ENCODE results near the gene EPS8L3. TPM values are rescaled to one million over a fixed set of nuclear protein-coding genes. Genes with fewer than 3 reads are reported as not detected.

EPS8L3 gene
- total and polyA plus RNA-seq, 4 donors = 0.09 to 0.38 (median 0.15) TPM; not detected in 1

DNA sequence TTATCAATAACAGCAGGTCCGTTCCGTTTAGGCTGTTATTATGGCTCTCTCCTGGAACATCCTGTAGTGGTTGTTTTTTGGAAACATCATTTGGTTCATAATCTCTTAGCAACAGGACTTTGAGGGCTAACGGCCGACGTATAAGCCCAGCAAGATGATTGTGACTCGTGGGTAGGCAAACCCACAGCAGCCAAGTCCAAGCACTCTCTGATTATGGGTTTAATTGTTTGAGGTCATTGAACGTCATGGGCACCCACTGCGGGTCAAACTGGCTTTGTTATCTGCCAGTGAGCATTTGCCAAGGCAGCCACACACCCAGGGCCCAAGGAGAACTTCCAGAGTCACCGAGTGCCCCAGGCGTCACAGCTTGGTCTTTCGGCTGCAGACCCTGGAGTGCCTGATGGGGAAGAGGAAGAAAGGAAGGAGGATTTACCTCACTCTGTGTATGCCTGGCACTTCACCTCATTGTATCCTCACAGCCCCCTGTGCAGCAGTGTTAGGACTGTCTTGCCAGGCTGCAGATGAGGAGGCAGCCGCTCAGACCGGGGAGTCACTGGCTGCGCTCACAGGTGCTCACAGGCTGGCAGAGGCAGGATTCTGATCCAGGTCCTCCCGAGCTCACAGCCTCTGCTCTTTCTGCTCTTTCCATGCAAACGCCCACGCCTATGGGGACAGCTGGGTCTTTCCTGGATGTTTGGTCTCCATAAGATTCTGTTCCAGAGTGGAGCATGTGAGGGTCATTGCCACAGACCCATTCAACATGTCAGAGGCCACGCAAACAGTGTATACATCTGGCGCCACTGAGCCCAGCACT lies 30.8 kb upstream of the EPS8L3 start:
- Histone ChIP-seq H3K4me1 (ENCODE audit: control insufficient read depth in 4 of 4, insufficient read depth in 4 of 4, low read length in 3 of 4) (peaks cover 0 to 17% (median 9%) of the 10 kb centered on the region in 4 donors), H3K9me3 (ENCODE audit: control insufficient read depth in 4 of 4, low read length in 3 of 4) (no peaks in the 10 kb centered on the region), H3K4me3 (ENCODE audit: low read depth in 1 of 3, low read length in 3 of 3) (no peak overlapping the region), H3K27me3 (ENCODE audit: control insufficient read depth in 4 of 4, insufficient read depth in 4 of 4, low read length in 3 of 4) (no peaks in the 10 kb centered on the region), H3K27ac (ENCODE audit: low read depth in 1 of 2, low read length in 2 of 2) (no peak overlapping the region), H3K36me3 (ENCODE audit: control insufficient read depth in 4 of 4, insufficient read depth in 3 of 4, low read depth in 1 of 4, low read length in 3 of 4) (no peaks in the 10 kb centered on the region), H3K9ac (ENCODE audit: low read depth in 1 of 2, low read length in 2 of 2) (no peak overlapping the region)
- TF ChIP-seq TAF1 (conservative IDR thresholded peaks at IDR 0.05) (no peak), HNF4A (conservative IDR thresholded peaks at IDR 0.05) (no peak), RXRA (IDR thresholded peaks at IDR 0.05) (peak in 1 of 2 donors; percentile 5), EGR1 (IDR thresholded peaks at IDR 0.05; ENCODE audit: low read depth in 2 of 2) (no peak)
- TF ChIP-seq, protein P1, sequence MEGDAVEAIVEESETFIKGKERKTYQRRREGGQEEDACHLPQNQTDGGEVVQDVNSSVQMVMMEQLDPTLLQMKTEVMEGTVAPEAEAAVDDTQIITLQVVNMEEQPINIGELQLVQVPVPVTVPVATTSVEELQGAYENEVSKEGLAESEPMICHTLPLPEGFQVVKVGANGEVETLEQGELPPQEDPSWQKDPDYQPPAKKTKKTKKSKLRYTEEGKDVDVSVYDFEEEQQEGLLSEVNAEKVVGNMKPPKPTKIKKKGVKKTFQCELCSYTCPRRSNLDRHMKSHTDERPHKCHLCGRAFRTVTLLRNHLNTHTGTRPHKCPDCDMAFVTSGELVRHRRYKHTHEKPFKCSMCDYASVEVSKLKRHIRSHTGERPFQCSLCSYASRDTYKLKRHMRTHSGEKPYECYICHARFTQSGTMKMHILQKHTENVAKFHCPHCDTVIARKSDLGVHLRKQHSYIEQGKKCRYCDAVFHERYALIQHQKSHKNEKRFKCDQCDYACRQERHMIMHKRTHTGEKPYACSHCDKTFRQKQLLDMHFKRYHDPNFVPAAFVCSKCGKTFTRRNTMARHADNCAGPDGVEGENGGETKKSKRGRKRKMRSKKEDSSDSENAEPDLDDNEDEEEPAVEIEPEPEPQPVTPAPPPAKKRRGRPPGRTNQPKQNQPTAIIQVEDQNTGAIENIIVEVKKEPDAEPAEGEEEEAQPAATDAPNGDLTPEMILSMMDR (IDR thresholded peaks at IDR 0.05; ENCODE audit: low read depth, low read length, missing input control) = no peak
- TF ChIP-seq, protein P2, sequence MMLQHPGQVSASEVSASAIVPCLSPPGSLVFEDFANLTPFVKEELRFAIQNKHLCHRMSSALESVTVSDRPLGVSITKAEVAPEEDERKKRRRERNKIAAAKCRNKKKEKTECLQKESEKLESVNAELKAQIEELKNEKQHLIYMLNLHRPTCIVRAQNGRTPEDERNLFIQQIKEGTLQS (IDR thresholded peaks at IDR 0.05) = no peak
- 78% methylated on average over 19 of the region's 19 CpGs for WGBS
- DNase-seq (ENCODE audit: low spot score) = no peak

DNA sequence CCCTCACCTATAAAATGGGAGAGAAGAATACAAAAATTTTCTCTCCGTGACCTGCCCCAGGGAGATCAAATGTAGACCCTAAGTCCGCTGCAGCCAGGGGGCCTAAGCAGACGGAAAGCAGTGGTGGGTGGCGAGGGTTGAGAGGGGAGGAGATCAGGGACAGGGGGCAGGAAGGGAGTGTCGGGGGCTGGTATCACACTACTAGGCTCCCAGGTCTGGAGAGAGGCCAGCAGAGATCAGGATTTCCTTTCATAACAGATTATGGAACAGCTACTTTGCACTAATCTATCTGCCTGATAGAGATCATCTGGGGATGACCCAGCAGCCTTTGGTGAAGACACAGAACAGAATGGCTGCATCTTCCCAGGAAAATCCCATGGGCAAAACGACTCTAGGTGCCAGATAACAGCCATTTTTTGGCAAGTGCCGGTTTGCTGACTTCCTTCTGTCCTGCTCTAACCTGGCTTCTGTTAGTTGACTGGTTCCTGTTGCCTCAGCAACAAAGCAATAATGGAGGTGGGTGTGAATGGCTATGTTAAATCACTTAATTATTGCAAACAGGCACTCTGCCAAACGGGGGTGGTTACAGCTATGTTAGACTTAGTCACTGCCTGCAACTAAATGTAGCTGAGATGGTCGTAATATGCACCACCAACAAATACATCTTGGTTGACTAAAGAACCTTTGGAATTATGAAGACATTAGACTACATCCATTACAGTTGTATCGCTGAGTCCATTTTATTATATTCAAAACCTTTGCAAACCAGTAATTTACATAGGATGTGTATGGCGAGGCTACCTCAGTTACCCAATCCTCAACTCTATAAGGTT lies 30.0 kb upstream of the EPS8L3 start:
- Histone ChIP-seq H3K4me1 (ENCODE audit: control insufficient read depth in 4 of 4, insufficient read depth in 4 of 4, low read length in 3 of 4) (peaks cover 0 to 17% (median 9%) of the 10 kb centered on the region in 4 donors), H3K36me3 (ENCODE audit: control insufficient read depth in 4 of 4, insufficient read depth in 3 of 4, low read depth in 1 of 4, low read length in 3 of 4) (no peaks in the 10 kb centered on the region)

DNA sequence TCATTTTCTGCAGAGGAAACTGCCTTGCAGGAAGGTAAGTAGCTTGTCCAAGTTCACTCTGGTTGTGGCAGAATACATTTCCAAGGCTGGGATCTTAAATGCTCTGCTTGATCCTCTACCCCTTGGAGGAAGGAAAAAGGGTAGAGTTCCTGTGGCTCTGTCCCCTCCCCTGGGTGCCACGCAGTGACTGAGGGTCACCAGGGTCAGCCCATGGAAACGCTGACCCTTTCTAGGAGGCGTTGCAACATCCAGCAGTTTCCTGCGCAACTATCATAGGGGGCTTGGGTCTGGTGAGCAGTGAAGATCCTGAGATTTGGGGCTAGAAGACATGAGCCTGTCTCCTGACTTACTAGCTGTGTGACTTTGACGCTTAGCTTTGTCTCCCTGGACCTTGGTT lies 29.4 kb upstream of the EPS8L3 start:
- Histone ChIP-seq H3K27me3 (ENCODE audit: control insufficient read depth in 4 of 4, insufficient read depth in 4 of 4, low read length in 3 of 4) (no peaks in the 10 kb centered on the region), H3K4me1 (ENCODE audit: control insufficient read depth in 4 of 4, insufficient read depth in 4 of 4, low read length in 3 of 4) (peaks cover 0 to 17% (median 9%) of the 10 kb centered on the region in 4 donors), H3K9me3 (ENCODE audit: control insufficient read depth in 4 of 4, low read length in 3 of 4) (no peaks in the 10 kb centered on the region), H3K9ac (ENCODE audit: low read depth in 1 of 2, low read length in 2 of 2) (no peak overlapping the region), H3K36me3 (ENCODE audit: control insufficient read depth in 4 of 4, insufficient read depth in 3 of 4, low read depth in 1 of 4, low read length in 3 of 4) (no peaks in the 10 kb centered on the region), H3K4me3 (ENCODE audit: low read depth in 1 of 3, low read length in 3 of 3) (no peak overlapping the region), H3K27ac (ENCODE audit: low read depth in 1 of 2, low read length in 2 of 2) (peak overlapping the region; percentile 35)
- no peak for DNase-seq (ENCODE audit: low spot score)
- WGBS = 56% methylated on average over 5 of the region's 5 CpGs
- TF ChIP-seq HNF4G (IDR thresholded peaks at IDR 0.05) (no peak), RAD21 (IDR thresholded peaks at IDR 0.05) (no peak), YY1 (IDR thresholded peaks at IDR 0.05) (no peak), NR2F2 (IDR thresholded peaks at IDR 0.05) (no peak), HNF4A (conservative IDR thresholded peaks at IDR 0.05) (no peak), EGR1 (IDR thresholded peaks at IDR 0.05; ENCODE audit: low read depth in 2 of 2) (no peak), JUND (IDR thresholded peaks at IDR 0.05) (no peak), FOXA2 (IDR thresholded peaks at IDR 0.05) (no peak), SP1 (IDR thresholded peaks at IDR 0.05) (no peak), GABPA (IDR thresholded peaks at IDR 0.05 in 1 of 2, conservative IDR thresholded peaks at IDR 0.05 in 1 of 2) (no peak)
- TF ChIP-seq, protein P3, sequence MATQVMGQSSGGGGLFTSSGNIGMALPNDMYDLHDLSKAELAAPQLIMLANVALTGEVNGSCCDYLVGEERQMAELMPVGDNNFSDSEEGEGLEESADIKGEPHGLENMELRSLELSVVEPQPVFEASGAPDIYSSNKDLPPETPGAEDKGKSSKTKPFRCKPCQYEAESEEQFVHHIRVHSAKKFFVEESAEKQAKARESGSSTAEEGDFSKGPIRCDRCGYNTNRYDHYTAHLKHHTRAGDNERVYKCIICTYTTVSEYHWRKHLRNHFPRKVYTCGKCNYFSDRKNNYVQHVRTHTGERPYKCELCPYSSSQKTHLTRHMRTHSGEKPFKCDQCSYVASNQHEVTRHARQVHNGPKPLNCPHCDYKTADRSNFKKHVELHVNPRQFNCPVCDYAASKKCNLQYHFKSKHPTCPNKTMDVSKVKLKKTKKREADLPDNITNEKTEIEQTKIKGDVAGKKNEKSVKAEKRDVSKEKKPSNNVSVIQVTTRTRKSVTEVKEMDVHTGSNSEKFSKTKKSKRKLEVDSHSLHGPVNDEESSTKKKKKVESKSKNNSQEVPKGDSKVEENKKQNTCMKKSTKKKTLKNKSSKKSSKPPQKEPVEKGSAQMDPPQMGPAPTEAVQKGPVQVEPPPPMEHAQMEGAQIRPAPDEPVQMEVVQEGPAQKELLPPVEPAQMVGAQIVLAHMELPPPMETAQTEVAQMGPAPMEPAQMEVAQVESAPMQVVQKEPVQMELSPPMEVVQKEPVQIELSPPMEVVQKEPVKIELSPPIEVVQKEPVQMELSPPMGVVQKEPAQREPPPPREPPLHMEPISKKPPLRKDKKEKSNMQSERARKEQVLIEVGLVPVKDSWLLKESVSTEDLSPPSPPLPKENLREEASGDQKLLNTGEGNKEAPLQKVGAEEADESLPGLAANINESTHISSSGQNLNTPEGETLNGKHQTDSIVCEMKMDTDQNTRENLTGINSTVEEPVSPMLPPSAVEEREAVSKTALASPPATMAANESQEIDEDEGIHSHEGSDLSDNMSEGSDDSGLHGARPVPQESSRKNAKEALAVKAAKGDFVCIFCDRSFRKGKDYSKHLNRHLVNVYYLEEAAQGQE (IDR thresholded peaks at IDR 0.05) = no peak

More for the DNA sequence above, 30.0 kb upstream of the EPS8L3 start:
- Histone ChIP-seq H3K27ac (ENCODE audit: low read depth in 1 of 2, low read length in 2 of 2) (peak overlapping the region in 1 of 2 donors; percentile 35), H3K9me3 (ENCODE audit: control insufficient read depth in 4 of 4, low read length in 3 of 4) (no peaks in the 10 kb centered on the region), H3K27me3 (ENCODE audit: control insufficient read depth in 4 of 4, insufficient read depth in 4 of 4, low read length in 3 of 4) (no peaks in the 10 kb centered on the region), H3K9ac (ENCODE audit: low read depth in 1 of 2, low read length in 2 of 2) (no peak overlapping the region), H3K4me3 (ENCODE audit: low read depth in 1 of 3, low read length in 3 of 3) (no peak overlapping the region)
- TF ChIP-seq NR2F2 (IDR thresholded peaks at IDR 0.05) (peak; percentile 57), YY1 (IDR thresholded peaks at IDR 0.05) (peak; percentile 48)
- TF ChIP-seq, protein P4, sequence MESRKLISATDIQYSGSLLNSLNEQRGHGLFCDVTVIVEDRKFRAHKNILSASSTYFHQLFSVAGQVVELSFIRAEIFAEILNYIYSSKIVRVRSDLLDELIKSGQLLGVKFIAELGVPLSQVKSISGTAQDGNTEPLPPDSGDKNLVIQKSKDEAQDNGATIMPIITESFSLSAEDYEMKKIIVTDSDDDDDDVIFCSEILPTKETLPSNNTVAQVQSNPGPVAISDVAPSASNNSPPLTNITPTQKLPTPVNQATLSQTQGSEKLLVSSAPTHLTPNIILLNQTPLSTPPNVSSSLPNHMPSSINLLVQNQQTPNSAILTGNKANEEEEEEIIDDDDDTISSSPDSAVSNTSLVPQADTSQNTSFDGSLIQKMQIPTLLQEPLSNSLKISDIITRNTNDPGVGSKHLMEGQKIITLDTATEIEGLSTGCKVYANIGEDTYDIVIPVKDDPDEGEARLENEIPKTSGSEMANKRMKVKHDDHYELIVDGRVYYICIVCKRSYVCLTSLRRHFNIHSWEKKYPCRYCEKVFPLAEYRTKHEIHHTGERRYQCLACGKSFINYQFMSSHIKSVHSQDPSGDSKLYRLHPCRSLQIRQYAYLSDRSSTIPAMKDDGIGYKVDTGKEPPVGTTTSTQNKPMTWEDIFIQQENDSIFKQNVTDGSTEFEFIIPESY (IDR thresholded peaks at IDR 0.05) = no peak
- no peak for DNase-seq (ENCODE audit: low spot score)
- 64% methylated on average over 11 of the region's 11 CpGs for WGBS

All from liver (tissue), 9 donors.